Vagina (tissue), 2 donors: ENCODE results near the gene MRPS7. TPM values are rescaled to one million over a fixed set of nuclear protein-coding genes. Genes with fewer than 3 reads are reported as not detected.

Experiments
- DNase-seq, 2 donors: peaks; one replicate each; pipeline ENCODE4 v3.0.0-alpha.2; 2017; ENCODE audit errors: extremely low spot score in 2 of 2
- H3K27ac ChIP-seq: fragments of 200-600 bp; sonication (generic); one replicate; pipeline ENCODE4 v1.5.1; 2019
- H3K27me3 ChIP-seq: fragments of 200-600 bp; sonication (generic); one replicate; pipeline ENCODE4 v1.5.1; 2019
- H3K36me3 ChIP-seq, 2 donors: fragments of 200-600 bp; sonication (generic); one replicate each; pipeline ENCODE4 v1.5.1; 2017 to 2019
- H3K4me1 ChIP-seq: fragments of 200-600 bp; sonication (generic); one replicate; pipeline ENCODE4 v1.5.1; 2019
- H3K4me3 ChIP-seq, 2 donors: fragments of 200-600 bp; sonication (generic); 1 replicate in 1 of 2; 2 replicates in 1 of 2; pipeline ENCODE4 v1.5.1; 2016 to 2019
- H3K9me3 ChIP-seq: fragments of 200-600 bp; sonication (generic); one replicate; pipeline ENCODE4 v1.5.1; 2019
- CTCF ChIP-seq, 3 experiments: fragments of 450-650 bp in 2 of 3; fragments of 200-600 bp in 1 of 3; sonication (generic) in 1 of 3; IDR thresholded peaks; one replicate each; pipeline ENCODE4 v1.5.1; 2017 to 2019; ENCODE audit warnings: antibody characterized with exemption in 3 of 3, mild to moderate bottlenecking in 2 of 3, moderate library complexity in 2 of 3
- POLR2A ChIP-seq, 2 donors: fragments of 450-650 bp; IDR thresholded peaks; one replicate each; pipeline ENCODE4 v1.6.1; 2017; ENCODE audit warnings: antibody characterized with exemption in 2 of 2, mild to moderate bottlenecking in 2 of 2, moderate library complexity in 2 of 2
- POLR2AphosphoS5 ChIP-seq, 2 donors: sonication (generic); formaldehyde crosslinking; IDR thresholded peaks; one replicate each; pipeline ENCODE4 v1.9.0; 2017; ENCODE audit warnings: antibody characterized with exemption in 2 of 2, mild to moderate bottlenecking in 2 of 2, low read depth in 1 of 2; ENCODE audit not compliant: insufficient read depth in 1 of 2
- intact Hi-C: fragments of 100-400 bp; cut with DNase I; formaldehyde crosslinking; loops from one replicate; pipeline ENCODE4 v1.15.1; 2023
- total RNA-seq: library from RNA; depleted of rRNA; stranded (reverse); fragments of >200 nt; gene quantifications from one replicate; pipeline ENCODE4 v1.2.3, GENCODE V29; 2016

MRPS7 gene
- total RNA-seq, 1 donor from 2014 or later: 40.3 TPM

GRCh38 chr17:75239778-75240393 is 21.8 kb upstream of the MRPS7 start:
- H3K27me3 ChIP-seq: no peaks in the 10 kb centered on the region
- no peak for DNase-seq
- no peaks in the 10 kb centered on the region for H3K9me3 ChIP-seq
- H3K4me1 ChIP-seq: no peaks in the 10 kb centered on the region
- H3K36me3 ChIP-seq: peaks cover 0 to 90% of the 10 kb centered on the region in 2 donors
- intact Hi-C loops: no loop called here
- no peak for TF ChIP-seq POLR2A (IDR thresholded peaks at IDR 0.05)
- TF ChIP-seq POLR2AphosphoS5 (IDR thresholded peaks at IDR 0.05; ENCODE audit: insufficient read depth in 1 of 2, low read depth in 1 of 2): no peak
- TF ChIP-seq CTCF (IDR thresholded peaks at IDR 0.05): no peak
- no peak overlapping the region for H3K4me3 ChIP-seq
- no peak overlapping the region for H3K27ac ChIP-seq

GRCh38 chr17:75240394-75241142 is 21.1 kb upstream of the MRPS7 start:
- intact Hi-C loops: no loop called here
- H3K36me3 ChIP-seq: peaks cover 0 to 90% of the 10 kb centered on the region in 2 donors
- no peak for DNase-seq
- H3K4me3 ChIP-seq: no peak overlapping the region
- no peaks in the 10 kb centered on the region for H3K4me1 ChIP-seq
- H3K27me3 ChIP-seq: no peaks in the 10 kb centered on the region
- H3K9me3 ChIP-seq: no peaks in the 10 kb centered on the region
- no peak overlapping the region for H3K27ac ChIP-seq
- TF ChIP-seq POLR2AphosphoS5 (IDR thresholded peaks at IDR 0.05; ENCODE audit: insufficient read depth in 1 of 2, low read depth in 1 of 2): no peak
- TF ChIP-seq CTCF (IDR thresholded peaks at IDR 0.05): no peak
- TF ChIP-seq POLR2A (IDR thresholded peaks at IDR 0.05): no peak

GRCh38 chr17:75241143-75241430 is 20.6 kb upstream of the MRPS7 start:
- TF ChIP-seq CTCF (IDR thresholded peaks at IDR 0.05) (no peak), POLR2A (IDR thresholded peaks at IDR 0.05) (no peak)
- no peak for DNase-seq
- H3K9me3 ChIP-seq: no peaks in the 10 kb centered on the region
- no peaks in the 10 kb centered on the region for H3K27me3 ChIP-seq
- no peak overlapping the region for H3K27ac ChIP-seq
- intact Hi-C loops: no loop called here
- H3K4me1 ChIP-seq: no peaks in the 10 kb centered on the region
- no peak overlapping the region for H3K4me3 ChIP-seq
- H3K36me3 ChIP-seq: peaks cover 0 to 92% of the 10 kb centered on the region in 2 donors

GRCh38 chr17:75241502-75241901 is 20.2 kb upstream of the MRPS7 start:
- Histone ChIP-seq H3K4me1 (no peaks in the 10 kb centered on the region), H3K27ac (no peak overlapping the region)

More at GRCh38 chr17:75241502-75241901, 20.2 kb upstream of the MRPS7 start:
- Histone ChIP-seq H3K4me3 (no peak overlapping the region), H3K36me3 (peaks cover 0 to 92% of the 10 kb centered on the region in 2 donors), H3K9me3 (no peaks in the 10 kb centered on the region), H3K27me3 (no peaks in the 10 kb centered on the region)
- no peak for DNase-seq
- no peak for TF ChIP-seq POLR2AphosphoS5 (IDR thresholded peaks at IDR 0.05; ENCODE audit: insufficient read depth in 1 of 2, low read depth in 1 of 2)
- no peak for TF ChIP-seq CTCF (IDR thresholded peaks at IDR 0.05)
- TF ChIP-seq POLR2A (IDR thresholded peaks at IDR 0.05): no peak
- intact Hi-C loops: no loop called here
